Mesothelial cell of epicardium (in vitro differentiated cells): ENCODE results near the gene TRRAP. TPM values are rescaled to one million over a fixed set of nuclear protein-coding genes. Genes with fewer than 3 reads are reported as not detected.

Experiments
- DNase-seq, 2 experiments: peaks; one replicate each; pipeline ENCODE4 v3.0.0; 2021; ENCODE audit warnings: low spot score in 2 of 2; ENCODE audit not compliant: unreplicated experiment in 2 of 2
- H3K27ac Mint-ChIP-seq: 2 replicates; pipeline ENCODE4 v1.8.0; 2021; ENCODE audit warnings: mixed read lengths
- H3K27me3 Mint-ChIP-seq: 2 replicates; pipeline ENCODE4 v1.8.0; 2021; ENCODE audit warnings: low read depth, mixed read lengths
- H3K36me3 Mint-ChIP-seq: 2 replicates; pipeline ENCODE4 v1.8.0; 2021; ENCODE audit warnings: mixed read lengths
- H3K4me1 Mint-ChIP-seq: 2 replicates; pipeline ENCODE4 v1.8.0; 2021; ENCODE audit warnings: mixed read lengths
- H3K4me3 Mint-ChIP-seq: 2 replicates; pipeline ENCODE4 v1.8.0; 2021; ENCODE audit warnings: mild to moderate bottlenecking, moderate library complexity, mixed read lengths
- H3K9me3 Mint-ChIP-seq: 2 replicates; pipeline ENCODE4 v1.8.0; 2021; ENCODE audit warnings: mixed read lengths
- total RNA-seq: library from RNA; stranded (reverse); gene quantifications from 3 replicates; pipeline ENCODE4 v1.2.1, GENCODE V29; 2021
- TF ChIP-seq, protein P1 (sequence below): fragments of 200-600 bp; sonication (generic); IDR thresholded peaks from one replicate; pipeline ENCODE4 v1.5.0; 2021; ENCODE audit warnings: antibody characterized with exemption; ENCODE audit not compliant: unreplicated experiment

The TRRAP gene
- total RNA-seq, 1 donor from 2014 or later: 82.9 TPM

DNA sequence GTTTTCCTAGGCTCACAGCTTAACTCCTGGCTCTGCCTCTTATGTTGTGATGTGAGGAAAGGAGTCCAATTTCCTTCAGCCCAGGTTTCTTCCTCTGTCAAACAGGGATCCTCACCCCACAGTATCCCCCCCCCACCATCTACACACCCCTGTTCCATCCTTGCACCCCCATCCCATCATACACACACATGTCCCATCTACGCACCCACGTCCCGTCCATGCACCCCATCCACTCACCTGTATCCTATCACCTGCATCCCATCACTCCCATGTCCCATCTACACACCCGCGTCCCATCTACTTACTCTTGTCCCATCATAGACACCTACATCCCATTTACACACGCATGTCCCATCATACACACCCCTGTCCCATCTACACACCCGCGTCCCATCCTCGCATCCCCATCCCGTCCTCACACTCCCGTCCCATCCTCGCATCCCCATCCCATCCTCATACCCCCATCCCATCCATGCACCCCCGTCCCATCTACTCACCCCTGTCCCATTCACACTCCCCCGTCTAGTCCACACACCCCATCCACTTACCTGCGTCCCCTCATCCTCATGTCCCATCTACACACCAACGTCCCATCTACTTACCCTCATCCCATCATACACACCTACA is 117.3 kb downstream of the TRRAP start:
- H3K36me3 Mint-ChIP-seq: peaks cover 31% of the 10 kb centered on the region

DNA sequence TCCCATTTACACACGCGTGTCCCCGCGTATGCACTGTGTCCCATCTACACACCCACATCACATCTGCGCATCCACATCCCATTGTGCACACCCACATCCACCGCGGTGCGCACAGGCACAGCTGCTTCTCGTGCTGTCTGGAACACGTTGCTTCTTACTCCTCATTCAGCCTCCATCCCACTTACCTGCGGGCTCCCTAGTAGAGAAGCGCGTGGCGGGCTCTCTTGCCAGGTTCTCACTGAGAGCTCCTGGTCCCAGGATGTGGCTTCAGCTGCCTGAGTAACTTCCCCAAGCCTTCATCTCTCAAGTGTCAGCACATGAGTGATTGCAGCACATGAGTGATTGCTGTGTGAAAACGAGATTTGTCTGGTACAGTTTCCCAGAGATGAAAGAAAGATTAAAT is 117.8 kb downstream of the TRRAP start:
- TF ChIP-seq, protein P1, sequence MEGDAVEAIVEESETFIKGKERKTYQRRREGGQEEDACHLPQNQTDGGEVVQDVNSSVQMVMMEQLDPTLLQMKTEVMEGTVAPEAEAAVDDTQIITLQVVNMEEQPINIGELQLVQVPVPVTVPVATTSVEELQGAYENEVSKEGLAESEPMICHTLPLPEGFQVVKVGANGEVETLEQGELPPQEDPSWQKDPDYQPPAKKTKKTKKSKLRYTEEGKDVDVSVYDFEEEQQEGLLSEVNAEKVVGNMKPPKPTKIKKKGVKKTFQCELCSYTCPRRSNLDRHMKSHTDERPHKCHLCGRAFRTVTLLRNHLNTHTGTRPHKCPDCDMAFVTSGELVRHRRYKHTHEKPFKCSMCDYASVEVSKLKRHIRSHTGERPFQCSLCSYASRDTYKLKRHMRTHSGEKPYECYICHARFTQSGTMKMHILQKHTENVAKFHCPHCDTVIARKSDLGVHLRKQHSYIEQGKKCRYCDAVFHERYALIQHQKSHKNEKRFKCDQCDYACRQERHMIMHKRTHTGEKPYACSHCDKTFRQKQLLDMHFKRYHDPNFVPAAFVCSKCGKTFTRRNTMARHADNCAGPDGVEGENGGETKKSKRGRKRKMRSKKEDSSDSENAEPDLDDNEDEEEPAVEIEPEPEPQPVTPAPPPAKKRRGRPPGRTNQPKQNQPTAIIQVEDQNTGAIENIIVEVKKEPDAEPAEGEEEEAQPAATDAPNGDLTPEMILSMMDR: no peak
- no peaks in the 10 kb centered on the region for H3K27me3 Mint-ChIP-seq
- DNase-seq: no peak
- H3K27ac Mint-ChIP-seq: no peak overlapping the region
- H3K4me3 Mint-ChIP-seq: no peak overlapping the region
- H3K36me3 Mint-ChIP-seq: peaks cover 36% of the 10 kb centered on the region
- no peaks in the 10 kb centered on the region for H3K9me3 Mint-ChIP-seq
- H3K4me1 Mint-ChIP-seq: no peaks in the 10 kb centered on the region

More for the DNA sequence above, 117.3 kb downstream of the TRRAP start:
- no peaks in the 10 kb centered on the region for H3K9me3 Mint-ChIP-seq
- no peaks in the 10 kb centered on the region for H3K27me3 Mint-ChIP-seq
- no peaks in the 10 kb centered on the region for H3K4me1 Mint-ChIP-seq
- TF ChIP-seq, protein P1: no peak
- DNase-seq: no peak
- no peak overlapping the region for H3K27ac Mint-ChIP-seq
- no peak overlapping the region for H3K4me3 Mint-ChIP-seq

- H3K4me3 Mint-ChIP-seq: no peak overlapping the region
- H3K27ac Mint-ChIP-seq: no peak overlapping the region
- no peaks in the 10 kb centered on the region for H3K9me3 Mint-ChIP-seq
- peaks cover 33% of the 10 kb centered on the region for H3K36me3 Mint-ChIP-seq
- H3K4me1 Mint-ChIP-seq: no peaks in the 10 kb centered on the region
- DNase-seq: no peak
- H3K27me3 Mint-ChIP-seq: no peaks in the 10 kb centered on the region
- TF ChIP-seq, protein P1: no peak
Observed at GRCh38 chr7:98997846-98998245, 119.5 kb downstream of the TRRAP start.

DNA sequence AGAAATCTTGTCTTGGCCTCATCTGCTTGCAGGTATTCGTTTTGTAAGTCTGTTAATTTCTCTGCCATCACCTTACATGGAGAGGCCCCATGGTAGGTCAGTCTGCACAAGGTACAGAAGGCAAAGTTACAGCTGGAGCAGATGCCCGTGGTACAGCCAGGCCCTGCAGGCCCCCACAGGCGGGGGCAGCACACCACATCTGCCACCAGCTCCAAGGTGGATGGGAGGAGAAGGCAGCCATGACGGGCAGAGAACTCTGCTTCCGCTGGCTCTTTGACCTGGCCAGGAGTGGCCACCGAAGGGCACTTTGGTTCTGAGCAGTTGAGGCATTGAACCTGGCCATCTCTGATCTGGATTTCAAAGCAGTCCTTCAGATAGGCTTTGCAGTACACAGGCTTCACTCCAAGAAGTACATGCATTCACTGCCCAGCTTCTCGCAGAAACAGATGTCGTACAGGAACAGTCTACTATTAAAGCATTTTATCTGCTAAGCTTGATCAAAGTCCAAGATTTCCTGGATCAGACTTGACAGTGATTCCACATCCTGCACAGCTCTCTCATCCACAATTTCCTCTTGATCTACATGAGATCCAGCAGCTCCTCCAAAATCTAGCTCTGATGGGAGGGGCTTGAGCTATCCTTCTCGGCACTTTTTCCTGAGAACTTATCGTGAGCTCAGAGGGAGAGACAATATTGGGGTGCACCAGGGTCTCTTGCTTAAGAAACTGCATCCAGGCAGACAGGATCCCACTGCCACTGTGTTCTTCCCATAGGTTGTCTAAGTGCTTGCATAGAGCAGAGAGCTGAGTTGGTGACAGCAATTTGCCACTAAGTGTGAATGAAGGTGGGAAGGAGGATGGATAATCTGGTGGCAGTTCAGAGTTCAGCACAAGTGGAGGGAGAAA is 120.7 kb downstream of the TRRAP start:
- Mint-ChIP-seq H3K9me3 (no peaks in the 10 kb centered on the region), H3K36me3 (peaks cover 32% of the 10 kb centered on the region), H3K4me3 (no peak overlapping the region), H3K27me3 (no peaks in the 10 kb centered on the region), H3K27ac (no peak overlapping the region), H3K4me1 (no peaks in the 10 kb centered on the region)
- TF ChIP-seq, protein P1: no peak
- DNase-seq: peak in 1 of 2 experiments; percentile 6

DNA sequence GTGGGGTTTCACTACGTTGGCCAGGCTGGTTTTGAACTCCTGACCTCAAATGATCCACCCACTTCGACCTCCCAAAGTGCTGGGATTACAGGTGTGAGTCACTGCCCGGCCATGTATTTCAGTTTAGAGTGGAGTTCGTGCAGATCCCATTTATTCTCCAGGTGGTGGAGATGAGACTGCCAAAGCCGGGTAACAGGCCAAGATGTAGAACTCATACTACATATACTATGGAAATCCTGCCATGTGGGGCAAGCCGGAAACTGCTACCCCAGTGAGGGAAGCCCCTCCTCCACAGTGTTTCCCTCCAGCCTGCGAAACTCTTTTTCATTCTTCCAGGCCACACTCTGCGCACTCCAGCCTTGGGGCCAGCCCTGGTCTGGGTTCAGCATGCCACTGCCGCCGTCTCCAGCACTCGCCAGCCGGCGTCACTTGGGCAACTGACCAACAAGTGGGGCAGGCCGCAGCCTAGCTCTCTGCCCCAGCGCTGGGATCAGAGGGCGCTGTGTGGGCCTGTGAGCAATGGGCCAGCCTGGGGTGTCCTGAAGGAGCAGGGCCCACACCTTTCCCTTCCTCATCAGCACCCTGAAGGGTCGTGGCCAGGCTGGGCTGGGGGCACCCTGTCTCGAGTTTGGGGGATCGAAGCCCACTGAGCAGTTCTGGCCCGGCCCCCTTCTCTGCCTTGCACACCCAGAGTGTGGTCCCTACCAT is 122.0 kb downstream of the TRRAP start:
- peaks cover 39% of the 10 kb centered on the region for H3K36me3 Mint-ChIP-seq
- no peaks in the 10 kb centered on the region for H3K9me3 Mint-ChIP-seq
- H3K27ac Mint-ChIP-seq: no peak overlapping the region
- TF ChIP-seq, protein P1: no peak
- peak in 1 of 2 experiments; percentile 31 for DNase-seq
- no peaks in the 10 kb centered on the region for H3K4me1 Mint-ChIP-seq
- no peaks in the 10 kb centered on the region for H3K27me3 Mint-ChIP-seq
- no peak overlapping the region for H3K4me3 Mint-ChIP-seq
